Upper lobe of left lung (tissue), 4 donors: ENCODE data around the gene FAM53A.

Experiments used
- POLR2A ChIP-seq, 4 donors: fragments of 450-650 bp; IDR thresholded peaks; one replicate each; pipeline ENCODE4 v1.5.1; 2016 to 2017; ENCODE audit warnings: antibody characterized with exemption in 4 of 4, mild to moderate bottlenecking in 2 of 4
- POLR2AphosphoS5 ChIP-seq, 2 donors: sonication (generic); formaldehyde crosslinking; IDR thresholded peaks; one replicate each; pipeline ENCODE4 v1.5.1; 2017; ENCODE audit warnings: antibody characterized with exemption in 2 of 2
- TF ChIP-seq, protein P1 (sequence below), 6 experiments: fragments of 450-650 bp in 4 of 6; fragments of 200-600 bp in 2 of 6; sonication (generic) in 2 of 6; IDR thresholded peaks; one replicate each; pipeline ENCODE4 v1.5.1; 2016 to 2019; ENCODE audit warnings: antibody characterized with exemption in 6 of 6

DNA sequence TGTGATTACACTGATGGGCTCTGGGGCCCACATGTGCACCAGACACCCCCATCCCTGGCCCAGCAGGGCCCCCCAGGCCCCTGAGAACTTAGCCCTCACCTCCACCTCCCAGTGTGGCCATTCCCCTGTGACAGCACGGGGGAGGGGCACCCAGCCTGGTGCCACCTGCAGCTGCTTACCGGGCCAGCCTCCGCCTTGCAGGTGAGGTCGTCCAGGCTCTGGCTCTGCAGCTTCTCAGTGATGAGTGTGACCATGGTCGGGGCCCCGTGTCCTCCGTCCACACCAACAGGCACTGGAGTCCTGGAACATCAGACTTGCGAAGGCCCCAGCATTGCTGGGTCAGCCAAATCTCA lies 15.6 kb downstream of the FAM53A start:
- TF ChIP-seq POLR2AphosphoS5 (IDR thresholded peaks at IDR 0.05) (no peak), POLR2A (IDR thresholded peaks at IDR 0.05) (no peak)
- TF ChIP-seq, protein P1, sequence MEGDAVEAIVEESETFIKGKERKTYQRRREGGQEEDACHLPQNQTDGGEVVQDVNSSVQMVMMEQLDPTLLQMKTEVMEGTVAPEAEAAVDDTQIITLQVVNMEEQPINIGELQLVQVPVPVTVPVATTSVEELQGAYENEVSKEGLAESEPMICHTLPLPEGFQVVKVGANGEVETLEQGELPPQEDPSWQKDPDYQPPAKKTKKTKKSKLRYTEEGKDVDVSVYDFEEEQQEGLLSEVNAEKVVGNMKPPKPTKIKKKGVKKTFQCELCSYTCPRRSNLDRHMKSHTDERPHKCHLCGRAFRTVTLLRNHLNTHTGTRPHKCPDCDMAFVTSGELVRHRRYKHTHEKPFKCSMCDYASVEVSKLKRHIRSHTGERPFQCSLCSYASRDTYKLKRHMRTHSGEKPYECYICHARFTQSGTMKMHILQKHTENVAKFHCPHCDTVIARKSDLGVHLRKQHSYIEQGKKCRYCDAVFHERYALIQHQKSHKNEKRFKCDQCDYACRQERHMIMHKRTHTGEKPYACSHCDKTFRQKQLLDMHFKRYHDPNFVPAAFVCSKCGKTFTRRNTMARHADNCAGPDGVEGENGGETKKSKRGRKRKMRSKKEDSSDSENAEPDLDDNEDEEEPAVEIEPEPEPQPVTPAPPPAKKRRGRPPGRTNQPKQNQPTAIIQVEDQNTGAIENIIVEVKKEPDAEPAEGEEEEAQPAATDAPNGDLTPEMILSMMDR (IDR thresholded peaks at IDR 0.05) = no peak
